OCI-LY1 (cell line): ENCODE data around the gene ACVR1.

Experiments
- H2AFZ ChIP-seq: fragments of 200-600 bp; sonication (generic), shearing (Covaris generic); 2 replicates; pipeline ENCODE4 v1.6.0; 2014; ENCODE audit warnings: antibody characterized with exemption, mild to moderate bottlenecking, low read length
- H3F3A ChIP-seq: fragments of 200-600 bp; sonication (generic), shearing (Covaris generic); 2 replicates; pipeline ENCODE4 v1.6.0; 2014; ENCODE audit warnings: mild to moderate bottlenecking, antibody characterized with exemption, low read length, moderate library complexity; ENCODE audit not compliant: insufficient read depth
- H3K27ac ChIP-seq: fragments of 200-600 bp; sonication (generic); 2 replicates; pipeline ENCODE4 v1.5.1; 2014; ENCODE audit warnings: low read length, mixed run types, mild to moderate bottlenecking, low read depth; ENCODE audit not compliant: poor library complexity, severe bottlenecking
- H3K27me3 ChIP-seq: fragments of 200-600 bp; sonication (generic); 2 replicates; pipeline ENCODE4 v1.6.0; 2014; ENCODE audit warnings: antibody characterized with exemption, mild to moderate bottlenecking, low read length, moderate library complexity; ENCODE audit not compliant: insufficient read depth
- H3K36me3 ChIP-seq: fragments of 200-600 bp; sonication (generic); 2 replicates; pipeline ENCODE4 v1.6.1; 2014; ENCODE audit warnings: mild to moderate bottlenecking, antibody characterized with exemption, low read length, moderate library complexity, mixed read lengths; ENCODE audit not compliant: insufficient read depth
- H3K4me1 ChIP-seq: fragments of 200-600 bp; sonication (generic); 2 replicates; pipeline ENCODE4 v1.5.1; 2014; ENCODE audit warnings: mild to moderate bottlenecking, low read length, moderate library complexity; ENCODE audit not compliant: insufficient read depth, severe bottlenecking
- H3K4me2 ChIP-seq: fragments of 200-600 bp; sonication (generic), shearing (Covaris generic); 2 replicates; pipeline ENCODE4 v1.6.1; 2014; ENCODE audit warnings: low read length
- H3K4me3 ChIP-seq: fragments of 200-600 bp; sonication (generic); 2 replicates; pipeline ENCODE4 v1.5.1; 2014; ENCODE audit warnings: low read length, low read depth, mild to moderate bottlenecking, mixed read lengths; ENCODE audit not compliant: poor library complexity, severe bottlenecking
- H3K79me2 ChIP-seq: fragments of 200-600 bp; shearing (Covaris generic); 2 replicates; pipeline ENCODE4 v1.6.1; 2016; ENCODE audit warnings: mixed run types, low read length, mixed read lengths; ENCODE audit not compliant: insufficient read depth
- H3K9ac ChIP-seq: fragments of 200-600 bp; sonication (generic), shearing (Covaris generic); 2 replicates; pipeline ENCODE4 v1.6.1; 2014; ENCODE audit warnings: mild to moderate bottlenecking, low read length, mixed read lengths
- H3K9me2 ChIP-seq: fragments of 200-600 bp; sonication (generic), shearing (Covaris generic); 2 replicates; pipeline ENCODE4 v1.6.1; 2014; ENCODE audit warnings: low read depth, mild to moderate bottlenecking, low read length, mixed read lengths
- H3K9me3 ChIP-seq: fragments of 200-600 bp; shearing (Covaris generic); 2 replicates; pipeline ENCODE4 v1.6.1; 2014; ENCODE audit warnings: low read length, mixed read lengths
- H4K20me1 ChIP-seq: fragments of 200-600 bp; sonication (generic), shearing (Covaris generic); 2 replicates; pipeline ENCODE4 v1.6.0; 2016; ENCODE audit warnings: mild to moderate bottlenecking, low read length; ENCODE audit not compliant: insufficient read depth
- CTCF ChIP-seq: fragments of 200-600 bp; sonication (generic), shearing (Covaris generic); IDR thresholded peaks from 2 replicates; pipeline ENCODE4 v1.5.1; 2017; ENCODE audit warnings: mild to moderate bottlenecking, antibody characterized with exemption, low read length, moderate library complexity, mixed read lengths
- EZH2 ChIP-seq: fragments of 200-600 bp; sonication (generic), shearing (Covaris generic); IDR thresholded peaks from 2 replicates; pipeline ENCODE4 v1.8.0; 2017; ENCODE audit warnings: borderline replicate concordance, mixed run types, mild to moderate bottlenecking, antibody characterized with exemption, low read length, moderate library complexity, mixed read lengths

Gene ACVR1

DNA sequence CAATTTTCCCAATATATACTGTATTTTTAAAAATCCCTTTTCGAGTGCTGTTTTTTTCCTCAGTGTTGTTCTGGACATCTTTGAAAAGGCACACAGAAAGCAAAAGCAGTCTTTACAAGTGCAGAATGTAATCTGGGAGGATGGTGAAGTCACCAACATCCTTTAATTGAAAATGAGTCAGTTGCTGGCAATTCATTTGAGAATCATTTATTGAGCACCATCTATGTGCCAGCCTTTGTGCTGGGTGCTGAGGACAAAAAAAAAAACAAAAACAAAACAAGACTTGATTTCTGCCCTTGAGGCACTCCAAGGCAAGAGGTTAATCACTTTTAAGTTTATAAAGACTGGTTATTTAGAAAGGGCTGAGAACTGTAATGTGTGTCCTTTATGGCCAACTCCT lies 46.7 kb upstream of the ACVR1 start:
- H3F3A ChIP-seq: no peaks in the 10 kb centered on the region
- H3K4me2 ChIP-seq: no peak overlapping the region
- H3K36me3 ChIP-seq: no peaks in the 10 kb centered on the region
- TF ChIP-seq EZH2 (no peak), CTCF (no peak)
- H3K79me2 ChIP-seq: no peaks in the 10 kb centered on the region
- H3K9ac ChIP-seq: no peak overlapping the region
- no peak overlapping the region for H3K27ac ChIP-seq
- no peaks in the 10 kb centered on the region for H3K4me1 ChIP-seq
- H3K27me3 ChIP-seq: no peaks in the 10 kb centered on the region
- H3K9me3 ChIP-seq: no peaks in the 10 kb centered on the region
- no peaks in the 10 kb centered on the region for H3K9me2 ChIP-seq
- no peak overlapping the region for H2AFZ ChIP-seq
- H3K4me3 ChIP-seq: no peak overlapping the region
- H4K20me1 ChIP-seq: no peaks in the 10 kb centered on the region

- Histone ChIP-seq H3K27ac (no peak overlapping the region), H3K79me2 (no peaks in the 10 kb centered on the region), H3K36me3 (no peaks in the 10 kb centered on the region), H3K4me3 (no peak overlapping the region), H3K4me2 (no peak overlapping the region), H3K9me3 (no peaks in the 10 kb centered on the region), H3K27me3 (no peaks in the 10 kb centered on the region), H3K9ac (no peak overlapping the region), H3K4me1 (no peaks in the 10 kb centered on the region), H4K20me1 (no peaks in the 10 kb centered on the region), H3F3A (no peaks in the 10 kb centered on the region), H2AFZ (no peak overlapping the region), H3K9me2 (no peaks in the 10 kb centered on the region)
- no peak for TF ChIP-seq EZH2
- no peak for TF ChIP-seq CTCF
These were observed 46.2 kb upstream of the ACVR1 start for GRCh38 chr2:157922336-157922735.

DNA sequence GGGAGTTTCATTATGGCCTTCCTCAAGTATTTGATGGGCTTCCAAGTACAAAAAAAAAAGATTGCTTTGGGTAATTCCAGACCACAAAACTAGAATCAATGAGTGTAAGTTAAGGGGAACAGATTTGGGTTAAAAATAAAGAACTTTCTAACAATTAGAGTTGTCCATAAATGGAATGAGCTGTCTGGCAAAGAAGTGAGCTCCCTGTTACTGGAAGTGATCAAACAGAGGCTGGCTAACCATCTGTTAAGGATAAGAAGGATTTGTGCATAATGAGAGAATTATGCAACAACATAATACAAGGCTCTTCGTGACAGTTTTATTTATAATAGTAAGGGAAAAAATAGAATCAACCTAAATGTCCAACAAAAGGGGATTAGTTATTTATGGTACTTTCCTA lies 44.6 kb upstream of the ACVR1 start:
- TF ChIP-seq CTCF: no peak
- TF ChIP-seq EZH2: no peak

More for the DNA sequence above, 44.6 kb upstream of the ACVR1 start:
- Histone ChIP-seq H2AFZ (no peak overlapping the region), H3K27ac (no peak overlapping the region), H3K9ac (no peak overlapping the region), H3K9me2 (no peaks in the 10 kb centered on the region), H3K79me2 (no peaks in the 10 kb centered on the region), H3K9me3 (no peaks in the 10 kb centered on the region), H3K4me3 (no peak overlapping the region), H3F3A (no peaks in the 10 kb centered on the region), H4K20me1 (no peaks in the 10 kb centered on the region), H3K27me3 (no peaks in the 10 kb centered on the region), H3K36me3 (no peaks in the 10 kb centered on the region), H3K4me2 (no peak overlapping the region), H3K4me1 (no peaks in the 10 kb centered on the region)
